GM12872 (cell line): ENCODE measurements around the gene OPTC.

ENCODE experiments used
- CTCF ChIP-seq: IDR thresholded peaks from 3 replicates; pipeline ENCODE4 v1.5.1; 2011; ENCODE audit warnings: low read depth, mild to moderate bottlenecking, low read length, moderate library complexity; ENCODE audit not compliant: insufficient read depth

Gene OPTC

GRCh38 chr1:203504400-203505250, 10.7 kb downstream of the OPTC start:
- TF ChIP-seq CTCF = peak; percentile 75

GRCh38 chr1:203505526-203506204, 11.7 kb downstream of the OPTC start:
- no peak for TF ChIP-seq CTCF

GRCh38 chr1:203506858-203507626, 13.1 kb downstream of the OPTC start:
- no peak for TF ChIP-seq CTCF

DNA sequence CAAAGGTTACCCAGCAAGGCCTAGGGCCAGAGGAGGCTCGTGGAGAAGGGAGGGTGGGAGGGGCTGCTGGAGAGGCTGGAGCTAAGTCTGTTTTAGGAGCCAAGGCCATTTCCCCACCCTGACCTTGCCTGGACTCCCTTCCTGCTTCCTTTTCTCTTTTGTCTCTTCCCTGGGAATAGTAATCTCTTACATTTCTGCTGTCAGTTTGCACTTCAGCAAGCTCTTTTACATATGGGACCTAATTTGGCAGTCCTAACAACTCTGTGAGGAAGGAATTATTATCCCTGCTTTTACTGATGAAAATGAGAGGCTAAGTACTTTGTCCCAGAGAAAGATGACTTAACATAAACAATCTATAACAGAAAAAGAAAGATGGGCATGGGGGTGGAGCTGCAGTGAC, 13.8 kb downstream of the OPTC start:
- TF ChIP-seq CTCF = no peak

- no peak for TF ChIP-seq CTCF
Measured at GRCh38 chr1:203508463-203509073, 14.6 kb downstream of the OPTC start.

DNA sequence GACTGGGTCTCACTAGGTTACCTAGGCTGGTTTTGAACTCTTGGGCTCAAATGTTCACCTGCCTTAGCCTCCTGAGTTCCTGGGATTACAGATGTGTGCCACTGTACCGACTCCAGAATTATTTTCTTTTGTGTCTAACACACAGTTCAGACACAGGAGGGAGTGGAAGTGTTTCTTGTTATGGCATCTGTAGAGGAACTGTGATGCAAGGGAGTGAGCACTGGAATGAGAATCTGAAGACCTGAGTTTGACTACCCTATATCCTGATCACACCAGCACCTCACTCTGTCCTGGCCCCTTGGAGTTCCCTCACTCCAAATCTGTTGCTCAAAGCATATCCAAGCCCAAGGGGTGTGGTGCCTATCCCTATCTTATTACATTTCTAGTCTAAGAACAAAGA, 15.2 kb downstream of the OPTC start:
- TF ChIP-seq CTCF = no peak

DNA sequence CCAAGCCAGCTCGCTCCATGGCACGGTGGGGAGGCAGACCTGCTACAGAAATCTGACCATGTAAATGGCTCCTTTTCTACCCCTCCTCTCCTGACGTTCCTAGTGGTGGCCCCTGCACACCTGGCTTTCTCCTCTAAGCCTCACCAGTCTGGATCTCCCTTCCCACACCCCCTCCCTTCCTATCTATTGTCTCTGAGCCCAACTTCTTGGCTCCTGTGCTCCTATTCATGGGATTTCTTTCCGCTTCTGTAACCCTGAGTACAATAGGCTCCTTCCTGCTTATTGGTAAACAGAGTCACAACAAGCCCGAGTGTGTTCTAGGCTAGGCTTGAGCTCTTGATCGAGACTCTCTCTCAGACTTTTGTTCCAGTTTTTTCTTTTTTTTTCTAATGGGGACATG, 17.6 kb downstream of the OPTC start:
- TF ChIP-seq CTCF = no peak
